SK-N-DZ (cell line): ENCODE results near the gene CORO1C.

Source experiments
- DNase-seq: peaks from one replicate; pipeline ENCODE4 v3.0.0-alpha.2; 2015; ENCODE audit warnings: low spot score

Gene CORO1C

GRCh38 chr12:108616359-108616758 lies 115.0 kb downstream of the CORO1C start:
- DNase-seq, result no peak

DNA sequence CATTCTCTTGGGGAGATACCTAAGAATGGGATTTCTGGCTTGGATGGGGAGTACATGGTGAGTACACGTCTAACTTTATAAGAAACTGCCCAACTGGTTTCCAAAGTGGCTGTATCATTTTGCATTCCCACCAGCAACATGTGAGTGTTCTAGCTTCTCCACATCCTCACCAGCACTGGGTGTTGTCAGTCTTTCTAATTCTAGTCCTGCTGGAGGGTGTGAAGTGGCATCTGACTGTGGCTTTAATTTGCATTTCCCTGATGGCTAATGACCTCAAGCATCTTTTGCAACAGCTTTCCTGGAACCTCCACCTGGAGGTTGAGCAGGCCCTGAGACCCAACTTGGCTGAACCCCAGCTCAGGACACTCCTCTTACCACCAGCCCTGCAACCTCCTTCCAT lies 115.4 kb downstream of the CORO1C start:
- DNase-seq, result no peak

- no peak for DNase-seq
These were observed 116.7 kb downstream of the CORO1C start for GRCh38 chr12:108614639-108615038.

DNA sequence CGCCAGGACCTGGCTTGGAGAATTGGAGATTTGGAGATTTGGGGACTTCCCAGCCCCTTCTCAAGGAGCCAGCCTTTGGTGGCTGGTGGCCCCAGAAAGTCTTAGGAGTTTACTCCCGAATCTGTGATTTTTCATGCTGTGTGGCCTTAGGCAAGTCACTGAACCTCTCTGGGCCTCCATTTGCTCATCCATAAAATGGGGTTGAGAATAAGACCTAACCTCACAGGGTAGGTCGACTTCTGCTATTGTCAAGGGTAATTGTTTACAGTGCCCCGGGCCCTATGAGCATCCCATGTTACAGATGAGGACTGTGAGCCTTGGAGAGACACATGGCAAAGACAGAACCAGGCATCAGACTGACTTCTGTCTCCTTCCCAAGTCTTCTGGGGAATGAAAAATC lies 117.3 kb downstream of the CORO1C start:
- DNase-seq, result no peak

GRCh38 chr12:108613548-108613947 lies 117.8 kb downstream of the CORO1C start:
- no peak for DNase-seq

- no peak for DNase-seq
These were observed 118.5 kb downstream of the CORO1C start for GRCh38 chr12:108612788-108613282.

DNA sequence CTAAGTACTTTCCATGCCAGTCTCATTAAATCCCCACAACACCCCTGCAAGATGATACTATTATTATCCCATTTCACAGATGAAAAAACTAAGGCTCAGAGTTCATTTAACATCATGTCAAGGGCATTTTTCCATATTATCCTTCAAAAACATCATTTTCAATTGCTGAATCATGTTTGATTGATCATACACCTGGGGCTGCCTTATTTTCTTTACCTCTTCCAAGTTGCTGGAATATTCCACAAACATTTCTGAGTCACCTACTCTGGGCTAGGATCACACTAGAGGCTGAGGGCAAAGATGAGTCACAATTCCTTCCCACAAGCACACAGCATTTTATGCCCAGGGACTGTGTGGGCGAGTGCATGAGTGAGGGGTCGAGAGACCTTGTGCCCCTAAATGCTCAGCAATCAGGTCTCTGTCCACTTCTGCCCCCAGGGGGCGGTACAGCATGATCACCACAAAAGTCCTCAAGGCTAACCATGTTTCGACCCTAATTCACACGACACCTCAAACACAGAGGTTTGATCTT lies 119.4 kb downstream of the CORO1C start:
- DNase-seq, result peak; percentile 55

DNA sequence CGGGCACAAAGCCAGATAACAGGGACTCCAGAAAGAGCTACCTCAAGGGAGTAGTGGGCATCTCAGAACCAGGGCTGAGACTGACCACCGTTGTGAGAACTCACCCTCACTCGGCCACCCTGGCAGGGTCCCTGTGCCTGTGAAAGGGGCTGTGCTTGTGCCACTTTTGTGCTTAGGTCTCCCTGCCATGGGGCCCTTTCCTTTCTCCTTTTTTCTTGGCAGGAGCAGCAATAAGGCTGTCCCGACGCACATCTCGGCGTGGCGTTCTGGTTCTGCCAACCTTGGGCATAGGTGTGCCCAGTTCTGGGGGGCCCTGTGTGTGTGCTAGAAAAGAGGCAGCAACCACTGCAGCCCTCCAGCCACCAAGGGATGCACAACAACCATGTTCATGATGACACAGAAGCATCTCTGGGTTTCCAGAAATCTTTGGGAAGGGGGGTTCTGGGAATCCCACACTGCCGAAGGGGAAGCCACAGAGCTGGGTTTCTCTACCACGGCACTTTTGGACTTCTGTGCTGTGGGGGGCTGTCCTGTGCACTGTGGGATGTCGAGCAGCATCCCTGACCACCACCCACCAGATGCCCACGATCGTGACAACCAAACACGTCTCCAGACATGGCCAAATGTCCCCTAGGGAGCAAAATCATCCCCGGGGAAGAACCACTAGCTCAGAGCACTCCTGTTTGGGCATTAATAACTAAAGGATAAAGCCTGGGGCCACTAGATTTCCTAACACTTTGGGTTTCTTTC lies 120.3 kb downstream of the CORO1C start:
- no peak for DNase-seq

- DNase-seq, result no peak
These were observed 120.9 kb downstream of the CORO1C start for GRCh38 chr12:108610336-108610815.

- no peak for DNase-seq
These were observed 121.6 kb downstream of the CORO1C start for GRCh38 chr12:108609537-108610335.

GRCh38 chr12:108608616-108609015 lies 122.7 kb downstream of the CORO1C start:
- no peak for DNase-seq

DNA sequence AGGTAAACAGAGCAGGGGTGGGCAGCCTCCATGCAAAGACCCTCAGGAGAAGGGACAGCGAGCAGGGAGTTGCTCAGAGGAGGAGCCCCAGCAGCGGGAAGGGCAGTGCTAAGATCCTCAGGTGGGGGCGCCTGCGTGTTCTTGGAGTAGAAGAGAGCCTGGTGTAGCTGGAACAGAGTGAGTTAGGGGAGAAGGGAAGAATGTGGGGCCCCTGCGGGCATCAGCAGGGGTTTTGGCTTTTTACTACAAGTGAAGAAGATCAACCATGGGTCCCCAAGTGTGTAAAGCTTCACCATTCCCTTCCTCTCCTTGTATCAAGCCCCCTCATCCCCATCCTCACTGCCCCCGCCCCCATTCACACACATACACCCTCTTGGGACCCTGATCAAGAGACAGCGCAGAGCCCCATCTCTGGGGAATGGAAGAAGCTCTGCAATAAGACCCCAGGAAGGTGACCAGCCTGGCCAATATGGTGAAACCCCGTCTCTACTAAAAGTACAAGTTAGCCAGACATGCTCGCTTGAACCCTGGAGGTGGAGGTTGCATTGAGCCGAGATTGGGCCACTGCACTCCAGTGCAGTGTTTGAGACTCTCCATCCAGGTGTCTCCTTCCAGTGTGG lies 123.2 kb downstream of the CORO1C start:
- DNase-seq, result no peak

GRCh38 chr12:108606492-108606891 lies 124.8 kb downstream of the CORO1C start:
- no peak for DNase-seq

DNA sequence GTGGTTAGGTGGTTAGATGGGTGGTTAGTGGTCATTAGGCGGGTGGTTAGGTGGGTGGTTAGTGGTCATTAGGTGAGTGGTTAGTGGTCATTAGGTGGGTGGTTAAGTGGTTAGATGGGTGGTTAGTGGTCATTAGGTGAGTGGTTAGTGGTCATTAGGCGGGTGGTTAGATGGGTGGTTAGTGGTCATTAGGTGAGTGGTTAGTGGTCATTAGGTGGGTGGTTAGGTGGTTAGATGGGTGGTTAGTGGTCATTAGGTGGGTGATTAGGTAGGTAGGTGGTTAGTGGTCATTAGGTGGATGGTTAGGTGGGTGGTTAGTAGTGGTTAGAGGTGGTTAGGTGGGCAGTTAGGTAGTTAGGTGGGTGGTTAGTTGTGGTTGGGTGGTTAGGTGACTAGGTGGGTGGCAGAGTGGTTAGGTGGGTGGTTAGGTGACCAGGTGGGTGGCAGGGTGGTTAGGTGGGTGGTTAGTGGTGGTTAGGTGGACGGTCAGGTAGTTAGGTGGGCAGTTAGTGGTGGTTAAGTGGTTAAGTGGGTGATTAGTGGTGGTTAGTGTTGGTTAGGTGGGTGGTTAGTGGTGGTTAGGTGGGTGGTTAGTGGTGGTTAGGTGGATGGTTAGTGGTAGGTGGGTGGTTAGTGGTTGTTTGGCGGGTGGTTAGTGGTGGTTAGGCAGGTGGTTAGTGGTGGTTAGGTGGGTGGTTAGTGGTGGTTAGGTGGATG lies 125.5 kb downstream of the CORO1C start:
- DNase-seq, result no peak

- DNase-seq, result no peak
These were observed 126.2 kb downstream of the CORO1C start for GRCh38 chr12:108605000-108605689.

GRCh38 chr12:108604208-108604941 lies 126.9 kb downstream of the CORO1C start:
- no peak for DNase-seq

DNA sequence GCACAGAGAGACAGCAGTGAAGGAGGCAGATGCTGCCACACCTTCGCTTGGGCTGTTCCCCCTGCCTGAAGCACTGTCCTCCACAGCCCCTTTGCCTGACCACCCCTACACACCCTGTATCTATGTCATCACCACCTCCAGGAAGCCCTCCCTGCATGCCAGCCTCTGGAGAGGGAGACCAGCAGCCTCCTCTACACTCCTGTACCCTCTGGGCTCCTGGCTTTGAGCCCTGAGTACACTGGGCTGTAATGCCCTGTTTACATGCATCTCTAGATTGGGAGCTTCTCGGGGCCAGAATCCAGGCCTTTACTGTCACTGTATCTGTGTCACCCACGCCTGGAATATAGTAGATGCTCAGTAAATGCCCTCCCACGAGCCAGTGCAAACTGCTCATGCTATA lies 127.6 kb downstream of the CORO1C start:
- DNase-seq, result no peak

GRCh38 chr12:108602976-108603704 lies 128.2 kb downstream of the CORO1C start:
- DNase-seq, result no peak

DNA sequence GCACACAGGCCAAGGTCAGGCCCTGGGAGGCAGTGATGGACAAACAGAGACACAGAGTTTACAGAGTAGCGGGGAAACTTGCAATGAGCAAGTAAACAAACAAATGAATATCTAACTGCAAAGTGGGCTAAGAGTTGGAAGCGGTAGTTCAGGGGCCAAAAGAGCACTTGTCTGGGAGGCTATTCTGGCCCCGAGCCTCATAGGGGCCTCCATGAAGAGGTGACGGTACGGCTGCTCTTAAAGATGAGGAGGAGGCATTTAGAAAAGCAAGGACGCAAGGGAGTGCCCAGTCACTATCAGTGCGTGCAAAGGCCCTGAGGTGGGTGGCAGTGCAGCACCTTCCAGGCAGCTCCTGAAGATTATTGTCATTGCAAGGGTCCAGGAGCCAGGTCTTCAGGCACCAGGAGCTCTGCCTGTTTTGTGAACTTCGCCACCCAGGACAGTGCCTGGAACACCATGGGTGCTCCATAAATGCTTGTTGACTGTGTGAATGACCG lies 129.1 kb downstream of the CORO1C start:
- DNase-seq, result no peak
